ENCODE results near the gene PTPDC1.

PTPDC1 gene

DNA sequence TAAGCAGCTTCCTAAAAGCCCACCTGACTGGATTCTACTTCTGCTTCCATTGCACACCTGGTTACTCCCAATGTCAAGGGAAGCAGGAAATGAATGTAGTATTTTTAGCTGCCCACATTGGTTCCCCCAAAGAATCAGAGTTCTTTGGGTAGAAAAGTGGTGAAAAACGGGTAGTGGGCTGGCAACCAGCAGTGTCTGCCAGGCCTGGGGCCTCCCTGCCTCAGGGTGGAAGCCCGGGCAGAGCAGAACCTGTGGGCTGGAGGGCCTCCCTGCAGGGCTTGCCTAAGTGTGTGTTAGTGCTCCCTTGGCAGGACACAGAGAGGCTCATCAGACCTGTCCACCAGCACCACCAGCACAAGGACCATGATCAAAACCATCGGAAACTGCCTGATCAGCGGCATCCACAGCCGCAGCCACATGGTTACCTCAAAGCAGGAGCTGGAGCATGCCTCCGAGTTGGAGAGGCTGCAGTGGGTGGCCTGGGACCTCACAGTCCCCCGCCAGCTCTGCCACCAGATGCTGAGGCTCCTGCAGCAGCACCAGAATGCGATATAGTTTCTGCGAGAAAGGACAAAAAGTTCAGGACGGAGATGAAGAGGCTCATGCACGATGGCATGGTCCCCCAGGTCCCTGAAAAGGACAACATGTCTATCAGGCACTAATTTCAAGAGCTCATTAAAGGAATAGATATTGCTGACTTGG lies 72.2 kb downstream of the PTPDC1 start:
- no peak for DNase-seq (ENCODE audit: low read depth, low spot score)
- Histone ChIP-seq H3K27ac (ENCODE audit: low read length) (no peak overlapping the region), H3K4me3 (ENCODE audit: low read length) (no peak overlapping the region), H3K27me3 (ENCODE audit: control insufficient read depth, insufficient read depth, low read length) (no peaks in the 10 kb centered on the region), H3K4me1 (ENCODE audit: control insufficient read depth, insufficient read depth, low read length) (no peaks in the 10 kb centered on the region), H3K9me3 (ENCODE audit: control insufficient read depth, insufficient read depth, low read length) (no peaks in the 10 kb centered on the region), H3K36me3 (ENCODE audit: control insufficient read depth, insufficient read depth, low read length) (no peaks in the 10 kb centered on the region)
- WGBS (ENCODE audit: insufficient coverage, insufficient read length) = no CpG with 5 or more reads among the region's 11 CpGs

DNA sequence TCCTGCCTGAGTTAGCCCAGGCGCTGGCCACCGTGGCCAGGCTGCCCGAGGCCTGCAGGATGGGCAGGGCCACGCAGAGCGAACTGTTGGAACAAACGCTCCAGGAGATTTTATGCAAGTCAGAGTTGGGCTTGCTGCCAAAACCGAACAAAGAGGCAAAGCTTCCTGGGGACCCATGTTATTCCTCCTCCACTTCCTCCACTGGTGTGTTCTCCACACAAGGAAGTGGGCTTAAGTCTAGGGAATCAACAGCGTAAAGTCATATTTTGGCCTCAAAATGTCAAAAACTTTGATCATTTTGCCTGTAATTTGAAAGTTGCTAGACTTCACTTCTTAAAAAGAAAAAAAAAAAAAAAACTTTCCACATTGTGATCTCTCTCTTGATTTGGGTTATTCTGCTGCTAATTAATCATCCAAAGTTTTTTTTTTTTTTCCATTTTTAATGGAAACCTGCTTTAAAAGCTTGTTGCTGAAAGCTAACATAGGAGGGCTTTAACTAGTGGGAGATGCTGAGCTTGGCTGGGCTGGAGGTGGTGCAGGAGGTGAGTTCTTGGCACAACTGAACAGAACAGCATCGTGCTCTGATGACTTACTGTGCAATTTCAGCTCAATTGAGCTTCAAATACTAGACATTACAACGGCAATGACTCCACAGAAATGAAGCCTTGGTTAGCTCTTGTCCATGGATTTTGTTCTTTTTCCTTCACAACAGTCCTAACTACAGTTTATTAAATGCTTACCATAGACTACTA lies 73.0 kb downstream of the PTPDC1 start:
- H3K4me3 ChIP-seq (ENCODE audit: low read length) = no peak overlapping the region
- no peak for DNase-seq (ENCODE audit: low read depth, low spot score)
- no peaks in the 10 kb centered on the region for H3K27me3 ChIP-seq (ENCODE audit: control insufficient read depth, insufficient read depth, low read length)
- no CpG with 5 or more reads among the region's 10 CpGs for WGBS (ENCODE audit: insufficient coverage, insufficient read length)
- no peak overlapping the region for H3K27ac ChIP-seq (ENCODE audit: low read length)
- no peaks in the 10 kb centered on the region for H3K36me3 ChIP-seq (ENCODE audit: control insufficient read depth, insufficient read depth, low read length)
- H3K4me1 ChIP-seq (ENCODE audit: control insufficient read depth, insufficient read depth, low read length) = no peaks in the 10 kb centered on the region
- no peaks in the 10 kb centered on the region for H3K9me3 ChIP-seq (ENCODE audit: control insufficient read depth, insufficient read depth, low read length)
